ENCODE measurements around the gene TOR3A. TPM values are rescaled to one million over a fixed set of nuclear protein-coding genes. Genes with fewer than 3 reads are reported as not detected.

Gene TOR3A
- total and polyA plus RNA-seq, 2 of the 13 experiments (the other 11 are each of a cell fraction or from before 2014, with no cell fraction given): 14.7 to 28.4 TPM

DNA sequence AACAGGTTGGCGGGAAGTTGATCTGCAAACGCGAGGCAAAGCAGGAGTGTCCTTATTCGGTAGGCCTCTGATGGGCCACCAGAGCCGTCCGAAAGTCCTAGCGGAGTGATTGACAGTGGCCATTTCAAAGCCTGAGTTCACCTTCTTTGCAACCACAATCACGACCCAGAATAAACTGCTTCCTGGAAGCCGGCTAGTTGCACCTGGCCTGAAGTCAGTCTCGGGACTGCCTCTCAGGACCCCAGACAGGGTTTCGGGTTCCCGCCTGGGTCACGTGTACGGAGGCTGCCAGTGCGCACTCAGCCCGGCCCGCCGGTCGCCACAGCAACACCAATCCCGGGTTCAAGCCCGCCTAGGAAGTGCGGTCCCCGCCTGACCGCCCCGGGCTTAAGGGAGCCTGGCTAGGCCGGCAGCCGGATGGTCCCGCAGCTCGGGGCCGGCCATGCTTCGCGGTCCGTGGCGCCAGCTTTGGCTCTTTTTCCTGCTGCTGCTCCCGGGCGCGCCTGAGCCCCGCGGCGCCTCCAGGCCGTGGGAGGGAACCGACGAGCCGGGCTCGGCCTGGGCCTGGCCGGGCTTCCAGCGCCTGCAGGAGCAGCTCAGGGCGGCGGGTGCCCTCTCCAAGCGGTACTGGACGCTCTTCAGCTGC, at the start of gene TOR3A (continued):
- TF ChIP-seq, protein P1, sequence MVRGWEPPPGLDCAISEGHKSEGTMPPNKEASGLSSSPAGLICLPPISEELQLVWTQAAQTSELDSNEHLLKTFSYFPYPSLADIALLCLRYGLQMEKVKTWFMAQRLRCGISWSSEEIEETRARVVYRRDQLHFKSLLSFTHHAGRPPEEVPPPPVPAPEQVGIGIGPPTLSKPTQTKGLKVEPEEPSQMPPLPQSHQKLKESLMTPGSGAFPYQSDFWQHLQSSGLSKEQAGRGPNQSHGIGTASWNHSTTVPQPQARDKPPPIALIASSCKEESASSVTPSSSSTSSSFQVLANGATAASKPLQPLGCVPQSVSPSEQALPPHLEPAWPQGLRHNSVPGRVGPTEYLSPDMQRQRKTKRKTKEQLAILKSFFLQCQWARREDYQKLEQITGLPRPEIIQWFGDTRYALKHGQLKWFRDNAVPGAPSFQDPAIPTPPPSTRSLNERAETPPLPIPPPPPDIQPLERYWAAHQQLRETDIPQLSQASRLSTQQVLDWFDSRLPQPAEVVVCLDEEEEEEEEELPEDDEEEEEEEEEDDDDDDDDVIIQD (CRISPR knock-in tag; IDR thresholded peaks at IDR 0.05; ENCODE audit: low read depth): no peak
- TF ChIP-seq NKX3-1 (CRISPR knock-in tag; IDR thresholded peaks at IDR 0.05) (peak; percentile 71), ZFP36L2 (CRISPR knock-in tag; IDR thresholded peaks at IDR 0.05) (0 out of 2 replicates have a peak, but pooled peaks have one; percentile 23), HOXA9 (CRISPR knock-in tag; IDR thresholded peaks at IDR 0.05; ENCODE audit: borderline replicate concordance) (no peak), NFKBIZ (CRISPR knock-in tag; IDR thresholded peaks at IDR 0.05) (no peak; the same call in 1 of the 2 replicates), RXRA (CRISPR knock-in tag; IDR thresholded peaks at IDR 0.05) (peak; percentile 63; the same call in 1 of the 2 replicates), ELF4 (CRISPR knock-in tag; IDR thresholded peaks at IDR 0.05; ENCODE audit: borderline replicate concordance) (no peak), ZNF343 (CRISPR knock-in tag; IDR thresholded peaks at IDR 0.05) (no peak; the same call in 1 of the 2 replicates), MYNN (CRISPR knock-in tag; IDR thresholded peaks at IDR 0.05; ENCODE audit: low read depth) (no peak), FOXC1 (CRISPR knock-in tag; IDR thresholded peaks at IDR 0.05; ENCODE audit: borderline replicate concordance) (no peak; the same call in 1 of the 2 replicates), SCMH1 (CRISPR knock-in tag; IDR thresholded peaks at IDR 0.05; ENCODE audit: borderline replicate concordance) (no peak), NFE2L1 (CRISPR knock-in tag; IDR thresholded peaks at IDR 0.05; ENCODE audit: borderline replicate concordance) (no peak), NFYB (CRISPR knock-in tag; IDR thresholded peaks at IDR 0.05) (peak; percentile 90), HNF4G (IDR thresholded peaks at IDR 0.05; ENCODE audit: borderline replicate concordance, low read depth, low read length) (no peak), HNF4G (CRISPR knock-in tag; IDR thresholded peaks at IDR 0.05; ENCODE audit: borderline replicate concordance, low read depth) (no peak)
- TF ChIP-seq, protein P2, sequence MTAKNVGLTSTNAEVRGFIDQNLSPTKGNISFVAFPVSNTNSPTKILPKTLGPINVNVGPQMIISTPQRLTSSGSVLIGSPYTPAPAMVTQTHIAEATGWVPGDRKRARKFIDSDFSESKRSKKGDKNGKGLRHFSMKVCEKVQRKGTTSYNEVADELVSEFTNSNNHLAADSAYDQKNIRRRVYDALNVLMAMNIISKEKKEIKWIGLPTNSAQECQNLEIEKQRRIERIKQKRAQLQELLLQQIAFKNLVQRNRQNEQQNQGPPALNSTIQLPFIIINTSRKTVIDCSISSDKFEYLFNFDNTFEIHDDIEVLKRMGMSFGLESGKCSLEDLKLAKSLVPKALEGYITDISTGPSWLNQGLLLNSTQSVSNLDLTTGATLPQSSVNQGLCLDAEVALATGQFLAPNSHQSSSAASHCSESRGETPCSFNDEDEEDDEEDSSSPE (CRISPR knock-in tag; IDR thresholded peaks at IDR 0.05): peak; percentile 91
- TF ChIP-seq, protein P3, sequence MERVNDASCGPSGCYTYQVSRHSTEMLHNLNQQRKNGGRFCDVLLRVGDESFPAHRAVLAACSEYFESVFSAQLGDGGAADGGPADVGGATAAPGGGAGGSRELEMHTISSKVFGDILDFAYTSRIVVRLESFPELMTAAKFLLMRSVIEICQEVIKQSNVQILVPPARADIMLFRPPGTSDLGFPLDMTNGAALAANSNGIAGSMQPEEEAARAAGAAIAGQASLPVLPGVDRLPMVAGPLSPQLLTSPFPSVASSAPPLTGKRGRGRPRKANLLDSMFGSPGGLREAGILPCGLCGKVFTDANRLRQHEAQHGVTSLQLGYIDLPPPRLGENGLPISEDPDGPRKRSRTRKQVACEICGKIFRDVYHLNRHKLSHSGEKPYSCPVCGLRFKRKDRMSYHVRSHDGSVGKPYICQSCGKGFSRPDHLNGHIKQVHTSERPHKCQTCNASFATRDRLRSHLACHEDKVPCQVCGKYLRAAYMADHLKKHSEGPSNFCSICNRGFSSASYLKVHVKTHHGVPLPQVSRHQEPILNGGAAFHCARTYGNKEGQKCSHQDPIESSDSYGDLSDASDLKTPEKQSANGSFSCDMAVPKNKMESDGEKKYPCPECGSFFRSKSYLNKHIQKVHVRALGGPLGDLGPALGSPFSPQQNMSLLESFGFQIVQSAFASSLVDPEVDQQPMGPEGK (CRISPR knock-in tag; IDR thresholded peaks at IDR 0.05): no peak; the same call in 1 of the 2 replicates
- TF ChIP-seq, protein P4, sequence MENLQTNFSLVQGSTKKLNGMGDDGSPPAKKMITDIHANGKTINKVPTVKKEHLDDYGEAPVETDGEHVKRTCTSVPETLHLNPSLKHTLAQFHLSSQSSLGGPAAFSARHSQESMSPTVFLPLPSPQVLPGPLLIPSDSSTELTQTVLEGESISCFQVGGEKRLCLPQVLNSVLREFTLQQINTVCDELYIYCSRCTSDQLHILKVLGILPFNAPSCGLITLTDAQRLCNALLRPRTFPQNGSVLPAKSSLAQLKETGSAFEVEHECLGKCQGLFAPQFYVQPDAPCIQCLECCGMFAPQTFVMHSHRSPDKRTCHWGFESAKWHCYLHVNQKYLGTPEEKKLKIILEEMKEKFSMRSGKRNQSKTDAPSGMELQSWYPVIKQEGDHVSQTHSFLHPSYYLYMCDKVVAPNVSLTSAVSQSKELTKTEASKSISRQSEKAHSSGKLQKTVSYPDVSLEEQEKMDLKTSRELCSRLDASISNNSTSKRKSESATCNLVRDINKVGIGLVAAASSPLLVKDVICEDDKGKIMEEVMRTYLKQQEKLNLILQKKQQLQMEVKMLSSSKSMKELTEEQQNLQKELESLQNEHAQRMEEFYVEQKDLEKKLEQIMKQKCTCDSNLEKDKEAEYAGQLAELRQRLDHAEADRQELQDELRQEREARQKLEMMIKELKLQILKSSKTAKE (CRISPR knock-in tag; IDR thresholded peaks at IDR 0.05; ENCODE audit: borderline replicate concordance): no peak
- TF ChIP-seq, protein P5, sequence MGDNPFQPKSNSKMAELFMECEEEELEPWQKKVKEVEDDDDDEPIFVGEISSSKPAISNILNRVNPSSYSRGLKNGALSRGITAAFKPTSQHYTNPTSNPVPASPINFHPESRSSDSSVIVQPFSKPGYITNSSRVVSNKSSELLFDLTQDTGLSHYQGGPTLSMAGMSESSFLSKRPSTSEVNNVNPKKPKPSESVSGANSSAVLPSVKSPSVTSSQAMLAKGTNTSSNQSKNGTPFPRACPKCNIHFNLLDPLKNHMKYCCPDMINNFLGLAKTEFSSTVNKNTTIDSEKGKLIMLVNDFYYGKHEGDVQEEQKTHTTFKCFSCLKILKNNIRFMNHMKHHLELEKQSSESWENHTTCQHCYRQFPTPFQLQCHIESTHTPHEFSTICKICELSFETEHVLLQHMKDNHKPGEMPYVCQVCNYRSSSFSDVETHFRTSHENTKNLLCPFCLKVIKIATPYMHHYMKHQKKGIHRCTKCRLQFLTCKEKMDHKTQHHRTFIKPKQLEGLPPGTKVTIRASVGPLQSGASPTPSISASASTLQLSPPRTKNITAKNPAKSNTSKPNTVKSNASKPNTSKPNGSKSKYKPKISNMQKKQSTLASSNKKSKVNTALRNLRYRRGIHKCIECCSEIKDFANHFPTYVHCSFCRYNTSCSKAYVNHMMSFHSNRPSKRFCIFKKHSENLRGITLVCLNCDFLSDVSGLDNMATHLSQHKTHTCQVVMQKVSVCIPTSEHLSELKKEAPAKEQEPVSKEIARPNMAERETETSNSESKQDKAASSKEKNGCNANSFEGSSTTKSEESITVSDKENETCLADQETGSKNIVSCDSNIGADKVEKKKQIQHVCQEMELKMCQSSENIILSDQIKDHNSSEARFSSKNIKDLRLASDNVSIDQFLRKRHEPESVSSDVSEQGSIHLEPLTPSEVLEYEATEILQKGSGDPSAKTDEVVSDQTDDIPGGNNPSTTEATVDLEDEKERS (CRISPR knock-in tag; IDR thresholded peaks at IDR 0.05): no peak; the same call in 1 of the 2 replicates

Data from HepG2 (cell line).